H1 (cell line): ENCODE measurements around the gene EEF2K. TPM values are rescaled to one million over a fixed set of nuclear protein-coding genes. Genes with fewer than 3 reads are reported as not detected.

Experiments used
- CTCF ChIA-PET: fragments of 300-600 bp; sonication (Branson Sonifier 250); formaldehyde crosslinking; loops from one replicate; lab custom pipeline; 2021; ENCODE audit not compliant: partially characterized antibody; lab: Charles Lee
- POLR2A ChIA-PET: fragments of 300-600 bp; sonication (Branson Sonifier 250); formaldehyde crosslinking; loops from one replicate; lab custom pipeline; 2021; ENCODE audit warnings: inconsistent platforms; ENCODE audit not compliant: partially characterized antibody; lab: Charles Lee
- DNase-seq, 2 experiments: peaks; one replicate each; pipeline versions ENCODE4 v3.0.0 to v3.0.0-alpha.2; 2010 to 2022; ENCODE audit warnings: low spot score in 2 of 2, low read depth in 1 of 2, mixed read lengths in 1 of 2
- FAIRE-seq: peaks from 2 replicates; lab custom pipeline; 2011; peaks lifted over from hg19 to GRCh38; lab: Jason Lieb, UNC
- H2AFZ ChIP-seq: 2 replicates; pipeline ENCODE4 v1.8.1; 2012; ENCODE audit warnings: low read length, inconsistent platforms
- H2AK5ac ChIP-seq: 2 replicates; pipeline ENCODE4 v1.6.1; 2013; ENCODE audit warnings: low read depth, low read length
- H2BK120ac ChIP-seq: replicated peaks from 2 replicates; pipeline ENCODE3; 2013; ENCODE audit warnings: low read depth, low read length, inconsistent platforms
- H2BK12ac ChIP-seq: 2 replicates; pipeline ENCODE4 v1.6.1; 2013; ENCODE audit warnings: low read depth, low read length
- H2BK15ac ChIP-seq: 2 replicates; pipeline ENCODE4 v1.6.1; 2013; ENCODE audit warnings: low read length
- H2BK20ac ChIP-seq: 2 replicates; pipeline ENCODE4 v1.6.1; 2013; ENCODE audit warnings: low read length
- H2BK5ac ChIP-seq: 2 replicates; pipeline ENCODE4 v1.6.1; 2013; ENCODE audit warnings: low read depth, low read length
- H3K14ac ChIP-seq: 2 replicates; pipeline ENCODE4 v1.6.1; 2013; ENCODE audit warnings: inconsistent platforms; ENCODE audit not compliant: insufficient read length
- H3K18ac ChIP-seq: 2 replicates; pipeline ENCODE4 v1.6.1; 2013; ENCODE audit warnings: low read length; ENCODE audit errors: extremely low read depth
- H3K23ac ChIP-seq: 2 replicates; pipeline ENCODE4 v1.6.1; 2013; ENCODE audit warnings: inconsistent platforms; ENCODE audit not compliant: insufficient read length
- H3K23me2 ChIP-seq: 2 replicates; pipeline ENCODE4 v1.6.1; 2013; ENCODE audit warnings: low read depth, low read length
- H3K27ac ChIP-seq: 2 replicates; pipeline ENCODE4 v1.6.1; 2011; ENCODE audit warnings: low read depth, low read length, inconsistent platforms
- H3K27me3 ChIP-seq, 4 experiments: replicated peaks in 1 of 4; 1 replicate in 1 of 4; 2 replicates in 3 of 4; pipeline versions ENCODE4 v1.6.1 to v1.8.1; 2011 to 2013; ENCODE audit warnings: low read length in 3 of 4, mild to moderate bottlenecking in 3 of 4, inconsistent platforms in 2 of 4, mixed read lengths in 2 of 4, moderate library complexity in 1 of 4; ENCODE audit not compliant: control insufficient read depth in 3 of 4, insufficient read depth in 3 of 4; ENCODE audit errors: extremely low read depth in 1 of 4
- H3K36me3 ChIP-seq, 4 experiments: 2 replicates each; pipeline versions ENCODE4 v1.6.1 to v1.8.1; 2011 to 2013; ENCODE audit warnings: mild to moderate bottlenecking in 4 of 4, low read length in 3 of 4, moderate library complexity in 2 of 4, control low read depth in 1 of 4, inconsistent platforms in 1 of 4; ENCODE audit not compliant: insufficient read depth in 4 of 4, control insufficient read depth in 2 of 4
- H3K4ac ChIP-seq: replicated peaks from 2 replicates; pipeline ENCODE3; 2013; ENCODE audit warnings: low read length, low read depth, mixed read lengths, inconsistent platforms; ENCODE audit not compliant: insufficient read length
- H3K4me1 ChIP-seq, 4 experiments: replicated peaks in 1 of 4; 1 replicate in 1 of 4; 2 replicates in 3 of 4; pipeline versions ENCODE4 v1.6.1 to v1.8.1; 2011 to 2013; ENCODE audit warnings: low read length in 3 of 4, inconsistent platforms in 2 of 4, mixed read lengths in 1 of 4; ENCODE audit not compliant: insufficient read depth in 4 of 4, control insufficient read depth in 3 of 4
- H3K4me2 ChIP-seq, 2 experiments: 2 replicates each; pipeline versions ENCODE4 v1.6.1 to v1.8.1; 2011 to 2013; ENCODE audit warnings: low read depth in 2 of 2, low read length in 2 of 2, control low read depth in 1 of 2, inconsistent platforms in 1 of 2, mild to moderate bottlenecking in 1 of 2; ENCODE audit not compliant: insufficient read depth in 1 of 2
- H3K4me3 ChIP-seq, 4 experiments: fragments of 200-600, 300-600 bp in 1 of 4; sonication (generic), shearing (Covaris generic), sonication (Bioruptor Twin) in 1 of 4; 2 replicates each; pipeline versions ENCODE4 v1.5.1 to v1.8.1; 2011 to 2016; ENCODE audit warnings: low read length in 4 of 4, low read depth in 3 of 4, control low read depth in 2 of 4, inconsistent platforms in 2 of 4, mild to moderate bottlenecking in 2 of 4, mixed read lengths in 1 of 4, moderate library complexity in 1 of 4; ENCODE audit not compliant: insufficient read depth in 2 of 4; ENCODE audit errors: extremely low read depth in 1 of 4
- H3K56ac ChIP-seq: replicated peaks from 2 replicates; pipeline ENCODE3; 2013; ENCODE audit warnings: low read depth, mild to moderate bottlenecking, mixed read lengths, low read length, inconsistent platforms; ENCODE audit not compliant: insufficient read length
- H3K79me1 ChIP-seq: 2 replicates; pipeline ENCODE4 v1.6.1; 2013; ENCODE audit warnings: low read depth, low read length, control low read depth
- H3K79me2 ChIP-seq, 2 experiments: 2 replicates each; pipeline versions ENCODE4 v1.6.1 to v1.8.1; 2012 to 2013; ENCODE audit warnings: low read length in 2 of 2, mild to moderate bottlenecking in 2 of 2, inconsistent platforms in 1 of 2; ENCODE audit not compliant: insufficient read depth in 2 of 2, control insufficient read depth in 1 of 2
- H3K9ac ChIP-seq, 4 experiments: replicated peaks in 1 of 4; 1 replicate in 1 of 4; 2 replicates in 3 of 4; pipeline versions ENCODE4 v1.6.1 to v1.8.1; 2011 to 2013; ENCODE audit warnings: low read depth in 3 of 4, low read length in 3 of 4, control low read depth in 2 of 4, mild to moderate bottlenecking in 2 of 4, moderate library complexity in 2 of 4, inconsistent platforms in 1 of 4; ENCODE audit errors: extremely low read depth in 1 of 4
- H3K9me3 ChIP-seq, 2 experiments: 2 replicates each; pipeline versions ENCODE4 v1.6.1 to v1.8.1; 2012 to 2013; ENCODE audit warnings: mild to moderate bottlenecking in 2 of 2, moderate library complexity in 2 of 2, control low read depth in 1 of 2, inconsistent platforms in 1 of 2, low read depth in 1 of 2, low read length in 1 of 2, mixed read lengths in 1 of 2; ENCODE audit not compliant: insufficient read depth in 2 of 2
- H4K20me1 ChIP-seq, 2 experiments: replicated peaks in 1 of 2; 2 replicates each; pipeline versions ENCODE3 to v1.8.1; 2011 to 2013; ENCODE audit warnings: inconsistent platforms in 2 of 2, low read length in 2 of 2, mild to moderate bottlenecking in 1 of 2; ENCODE audit not compliant: insufficient read depth in 2 of 2, control insufficient read depth in 1 of 2
- H4K5ac ChIP-seq: 2 replicates; pipeline ENCODE4 v1.6.1; 2013; ENCODE audit warnings: low read length, low read depth, mixed read lengths, inconsistent platforms; ENCODE audit not compliant: insufficient read length
- H4K8ac ChIP-seq: 2 replicates; pipeline ENCODE4 v1.8.0; 2013; ENCODE audit warnings: mild to moderate bottlenecking, moderate library complexity, low read length, inconsistent platforms; ENCODE audit not compliant: insufficient read depth; ENCODE audit errors: extremely low read depth
- H4K91ac ChIP-seq: replicated peaks from 2 replicates; pipeline ENCODE3; 2013; ENCODE audit warnings: low read length, mixed read lengths, inconsistent platforms; ENCODE audit not compliant: insufficient read length
- CBX8 ChIP-seq: fragments of 300-800, 300-1000 bp; sonication (generic); IDR thresholded peaks from 2 replicates; pipeline ENCODE4 v1.7.1; 2016; ENCODE audit warnings: low read depth, low read length, borderline replicate concordance
- CTBP2 ChIP-seq: IDR thresholded peaks from 2 replicates; pipeline ENCODE4 v1.7.0; 2011; ENCODE audit warnings: borderline replicate concordance, mild to moderate bottlenecking, moderate library complexity, mixed read lengths, low read length; ENCODE audit not compliant: insufficient read depth, insufficient read length
- EGR1 ChIP-seq: IDR thresholded peaks from 2 replicates; pipeline ENCODE4 v1.6.1; 2011; ENCODE audit warnings: low read depth, low read length, borderline replicate concordance
- EP300 ChIP-seq, 2 experiments: IDR thresholded peaks; 1 replicate in 1 of 2; 2 replicates in 1 of 2; pipeline ENCODE4 v1.6.1; 2011 to 2012; ENCODE audit warnings: low read depth in 2 of 2, low read length in 2 of 2, mild to moderate bottlenecking in 2 of 2, borderline replicate concordance in 1 of 2, inconsistent platforms in 1 of 2, moderate library complexity in 1 of 2
- FOSL1 ChIP-seq: IDR thresholded peaks from 2 replicates; pipeline ENCODE4 v1.6.1; 2011; ENCODE audit warnings: mild to moderate bottlenecking, low read depth, low read length, moderate library complexity; ENCODE audit not compliant: insufficient read depth
- GABPA ChIP-seq: IDR thresholded peaks from 2 replicates; pipeline ENCODE4 v1.6.1; 2011; ENCODE audit warnings: mild to moderate bottlenecking, low read length, moderate library complexity, borderline replicate concordance; ENCODE audit not compliant: insufficient read depth
- JUN ChIP-seq: IDR thresholded peaks from 2 replicates; pipeline ENCODE4 v1.6.1; 2011; ENCODE audit warnings: low read depth, mild to moderate bottlenecking, improper control_type of control experiment, low read length
- POLR2AphosphoS5 ChIP-seq: IDR thresholded peaks from 2 replicates; pipeline ENCODE4 v1.6.1; 2011; ENCODE audit warnings: low read depth, low read length
- RFX5 ChIP-seq: IDR thresholded peaks from 2 replicates; pipeline ENCODE4 v1.6.1; 2011; ENCODE audit warnings: low read depth, low read length, improper control_type of control experiment, borderline replicate concordance
- SAP30 ChIP-seq: fragments of 300-600 bp; sonication (generic); IDR thresholded peaks from 2 replicates; pipeline ENCODE4 v1.7.1; 2012; ENCODE audit warnings: low read length, moderate library complexity, mild to moderate bottlenecking, inconsistent platforms; ENCODE audit not compliant: insufficient read depth, insufficient replicate concordance
- TAF1 ChIP-seq: IDR thresholded peaks from 2 replicates; pipeline ENCODE4 v1.6.1; 2011; ENCODE audit warnings: mild to moderate bottlenecking, low read depth, low read length
- TAF7 ChIP-seq: optimal IDR thresholded peaks from 2 replicates; pipeline ENCODE3; 2011; ENCODE audit warnings: low read depth, mild to moderate bottlenecking, inconsistent platforms, low read length, moderate library complexity, borderline replicate concordance
- TBP ChIP-seq: IDR thresholded peaks from 2 replicates; pipeline ENCODE4 v1.6.1; 2011; ENCODE audit warnings: low read depth, low read length, improper control_type of control experiment
- ZNF274 ChIP-seq: IDR thresholded peaks from 2 replicates; pipeline ENCODE4 v1.7.0; 2012; ENCODE audit warnings: low read length, borderline replicate concordance; ENCODE audit errors: extremely low read depth
- WGBS, 2 experiments: shearing (Covaris generic) in 1 of 2; methylation state at CpG; one replicate each; pipeline versions ENCODE4 v1.1.6 to v1.1.7; 2013 to 2015; ENCODE audit warnings: low lambda C conversion rate in 2 of 2, mixed read lengths in 2 of 2, inconsistent platforms in 1 of 2, low coverage in 1 of 2, missing lambda C conversion rate in 1 of 2; ENCODE audit not compliant: insufficient replicate concordance in 2 of 2, insufficient coverage in 1 of 2, insufficient read length in 1 of 2; ENCODE audit errors: extremely low coverage in 1 of 2, missing lambda C conversion rate in 1 of 2; 5-methylcytosine and 5-hydroxymethylcytosine counted together
- polyA plus RNA-seq, 7 experiments: library from polyadenylated mRNA; depleted of rRNA in 3 of 7; stranded (reverse) in 5 of 7; unstranded in 2 of 7; fragments of >200 nt in 5 of 7; fragments of 200-250 nt in 2 of 7; gene quantifications; 1 replicate in 5 of 7; 2 replicates in 1 of 7; 4 replicates in 1 of 7; pipeline versions ENCODE4 v1.2.1 to v1.2.3, GENCODE V29; 2011 to 2013; ENCODE audit warnings: missing spikeins in 2 of 7, mixed read lengths in 2 of 7
- total RNA-seq: library from RNA; stranded (reverse); fragmentation: NEBNext Ultra II Directional; extraction: Animal tissue kit (Norgen Biotek cat#: 25700); gene quantifications from 2 replicates; pipeline ENCODE4 v1.2.1, GENCODE V29; 2021

The EEF2K gene
- total and polyA plus RNA-seq, 2 of the 8 experiments (the other 6 are each of a cell fraction or from before 2014, with no cell fraction given), result 14.9 to 30.2 TPM

- Histone ChIP-seq H2BK12ac (no peak overlapping the region), H3K27me3 (no peaks in the 10 kb centered on the region), H4K5ac (no peak overlapping the region), H3K4me3 (no peak overlapping the region), H3K23me2 (no peaks in the 10 kb centered on the region), H2AK5ac (no peak overlapping the region), H2BK15ac (no peak overlapping the region), H3K4ac (no peak overlapping the region), H4K20me1 (peaks cover 0 to 2% of the 10 kb centered on the region in 2 experiments), H3K4me1 (no peaks in the 10 kb centered on the region), H3K9ac (no peak overlapping the region), H3K27ac (no peak overlapping the region), H3K18ac (no peak overlapping the region), H3K9me3 (no peaks in the 10 kb centered on the region), H3K79me1 (peaks cover 2% of the 10 kb centered on the region; the same call in 1 of the 2 replicates), H3K4me2 (no peak overlapping the region), H2BK20ac (no peak overlapping the region), H3K14ac (no peak overlapping the region), H2BK120ac (no peak overlapping the region), H3K23ac (no peak overlapping the region), H2BK5ac (no peak overlapping the region), H3K36me3 (peaks cover 7 to 39% (median 25%) of the 10 kb centered on the region in 4 experiments), H2AFZ (no peak overlapping the region), H3K56ac (no peak overlapping the region), H4K91ac (no peak overlapping the region), H3K79me2 (no peaks in the 10 kb centered on the region), H4K8ac (no peak overlapping the region)
- DNase-seq (no peak), FAIRE-seq (no peak)
- ChIA-PET POLR2A (interaction anchor here (0.6 kb wide), 1 partner anchor 1129 kb away, joined by 3 read pairs; no protein-coding TSS in a partner anchor), CTCF (interaction anchor here (0.8 to 1.3 kb wide), 4 partner anchors 18 to 66 kb away, joined by 3 to 4 read pairs (median 3); no protein-coding TSS in a partner anchor)
- 92% methylated on average over 3 of the region's 3 CpGs; no CpG with 5 or more reads in 1 of the 2 experiments for WGBS, 2 experiments
- TF ChIP-seq SAP30 (no peak), CBX8 (no peak), EGR1 (no peak), RFX5 (no peak), ZNF274 (no peak), POLR2AphosphoS5 (no peak), JUN (no peak), EP300 (IDR thresholded peaks at IDR 0.05; ENCODE audit: borderline replicate concordance in 1 of 2, low read depth in 2 of 2, low read length in 2 of 2) (no peak), CTBP2 (no peak), TAF1 (no peak), TBP (no peak), GABPA (no peak), TAF7 (no peak), FOSL1 (no peak)
These were observed 54.4 kb downstream of the EEF2K start for GRCh38 chr16:22260490-22260889.
